Lung (tissue), 12 donors: ENCODE data around the gene TP63. TPM values are rescaled to one million over a fixed set of nuclear protein-coding genes. Genes with fewer than 3 reads are reported as not detected.
A peak's percentile ranks its signal among the peaks of the same experiment; 100 is the strongest.

Source experiments
- ATAC-seq: fragments of 200-7000 bp; cut with Tn5 transposase; one replicate; pipeline ENCODE4 v1.9.1; 2020; ENCODE audit warnings: moderate number of reproducible peaks; ENCODE audit not compliant: insufficient read depth, low FRiP score
- DNase-seq, 3 donors: peaks; one replicate each; pipeline ENCODE4 v3.0.0-alpha.2; 2013 to 2017
- H3K27ac ChIP-seq, 2 donors: one replicate each; pipeline ENCODE4 v1.5.1; 2013; ENCODE audit warnings: mild to moderate bottlenecking in 2 of 2, moderate library complexity in 2 of 2, control low read depth in 1 of 2, inconsistent platforms in 1 of 2, low read depth in 1 of 2, low read length in 1 of 2
- H3K27me3 ChIP-seq, 3 donors: one replicate each; pipeline ENCODE4 v1.5.1; 2013; ENCODE audit warnings: low read length in 2 of 3; ENCODE audit not compliant: control insufficient read depth in 3 of 3, insufficient read depth in 3 of 3
- H3K36me3 ChIP-seq, 4 donors: one replicate each; pipeline ENCODE4 v1.5.1; 2013; ENCODE audit warnings: low read length in 4 of 4, mild to moderate bottlenecking in 1 of 4, moderate library complexity in 1 of 4; ENCODE audit not compliant: control insufficient read depth in 4 of 4, insufficient read depth in 4 of 4
- H3K4me1 ChIP-seq, 5 donors: one replicate each; pipeline ENCODE4 v1.5.1; 2013; ENCODE audit warnings: low read length in 5 of 5, mild to moderate bottlenecking in 2 of 5, moderate library complexity in 1 of 5; ENCODE audit not compliant: control insufficient read depth in 5 of 5, insufficient read depth in 5 of 5
- H3K4me3 ChIP-seq: one replicate; pipeline ENCODE4 v1.5.1; 2013; ENCODE audit warnings: mild to moderate bottlenecking, control low read depth, moderate library complexity
- H3K9ac ChIP-seq, 2 donors: one replicate each; pipeline ENCODE4 v1.5.1; 2013; ENCODE audit warnings: low read length in 2 of 2, control low read depth in 1 of 2; ENCODE audit not compliant: insufficient read depth in 1 of 2
- H3K9me3 ChIP-seq, 4 donors: one replicate each; pipeline ENCODE4 v1.5.1; 2013; ENCODE audit warnings: low read length in 3 of 4, mild to moderate bottlenecking in 1 of 4, moderate library complexity in 1 of 4; ENCODE audit not compliant: control insufficient read depth in 4 of 4, insufficient read depth in 3 of 4
- WGBS, 2 donors: extraction: QIAGEN DNeasy Blood & Tissue Kit; methylation state at CpG; one replicate each; pipeline ENCODE4 v1.1.7; 2013; 5-methylcytosine and 5-hydroxymethylcytosine counted together
- polyA plus RNA-seq, 2 donors: library from polyadenylated mRNA; stranded (reverse); fragments of 200-250 nt; gene quantifications; one replicate each; pipeline ENCODE4 v1.2.1, GENCODE V29; 2013
- total RNA-seq, 2 donors: library from RNA; depleted of rRNA in 1 of 2; stranded (reverse); fragments of >200 nt in 1 of 2; gene quantifications; one replicate each; pipeline ENCODE4 v1.2.1, GENCODE V29; 2014 to 2021
- TF ChIP-seq, protein P1 (sequence below): IDR thresholded peaks from 2 replicates; pipeline ENCODE4 v1.5.1; 2012; ENCODE audit warnings: mild to moderate bottlenecking; ENCODE audit errors: control extremely low read depth, extremely low read depth
- donor health status: control.
- donor health status: control.
- donor health status: Bipolar disorder and iron deficiency.
- donor health status: healthy.
- donor health status: DM: yes; HTN: yes; CAD: no.

The TP63 gene
- total and polyA plus RNA-seq, 4 donors = 1.1 to 12.3 (median 2.7) TPM

DNA sequence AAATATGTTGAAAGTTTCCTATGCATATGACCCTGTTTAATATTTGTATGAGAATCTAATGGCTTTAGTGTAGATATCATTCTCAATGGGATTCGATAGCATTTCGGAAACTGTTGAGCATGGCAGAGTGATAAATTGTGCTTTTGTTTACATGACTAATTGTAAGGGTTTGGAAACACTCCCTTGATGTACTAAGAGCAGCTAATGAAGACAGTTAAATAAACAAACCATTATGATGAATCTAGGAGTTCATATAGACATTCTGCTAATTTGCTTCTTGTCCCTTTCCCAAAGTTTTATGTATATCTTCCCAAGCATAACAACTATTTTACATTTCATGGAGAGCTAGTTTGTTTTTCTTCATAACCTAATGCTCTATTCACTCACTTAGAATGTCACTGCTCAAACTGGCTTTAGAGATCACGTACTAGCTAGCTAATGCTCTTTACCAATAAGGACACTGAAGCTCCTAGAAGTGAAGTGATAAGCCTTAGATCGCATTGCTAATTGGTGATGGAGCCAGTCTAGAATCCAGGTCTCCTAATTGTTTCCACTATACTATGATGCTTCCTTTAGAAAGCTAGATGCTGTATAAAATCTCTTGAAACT is 140.8 kb downstream of the TP63 start:
- ATAC-seq (no peak), DNase-seq (no peak)
- Histone ChIP-seq H3K4me3 (no peak overlapping the region), H3K27ac (no peak overlapping the region), H3K9me3 (no peaks in the 10 kb centered on the region), H3K4me1 (peaks cover 0 to 7% (median 0%) of the 10 kb centered on the region in 5 donors), H3K36me3 (no peaks in the 10 kb centered on the region), H3K9ac (no peak overlapping the region), H3K27me3 (no peaks in the 10 kb centered on the region)
- WGBS, 2 donors = 72 to 85% methylated on average over 4 of the region's 4 CpGs
- TF ChIP-seq, protein P1, sequence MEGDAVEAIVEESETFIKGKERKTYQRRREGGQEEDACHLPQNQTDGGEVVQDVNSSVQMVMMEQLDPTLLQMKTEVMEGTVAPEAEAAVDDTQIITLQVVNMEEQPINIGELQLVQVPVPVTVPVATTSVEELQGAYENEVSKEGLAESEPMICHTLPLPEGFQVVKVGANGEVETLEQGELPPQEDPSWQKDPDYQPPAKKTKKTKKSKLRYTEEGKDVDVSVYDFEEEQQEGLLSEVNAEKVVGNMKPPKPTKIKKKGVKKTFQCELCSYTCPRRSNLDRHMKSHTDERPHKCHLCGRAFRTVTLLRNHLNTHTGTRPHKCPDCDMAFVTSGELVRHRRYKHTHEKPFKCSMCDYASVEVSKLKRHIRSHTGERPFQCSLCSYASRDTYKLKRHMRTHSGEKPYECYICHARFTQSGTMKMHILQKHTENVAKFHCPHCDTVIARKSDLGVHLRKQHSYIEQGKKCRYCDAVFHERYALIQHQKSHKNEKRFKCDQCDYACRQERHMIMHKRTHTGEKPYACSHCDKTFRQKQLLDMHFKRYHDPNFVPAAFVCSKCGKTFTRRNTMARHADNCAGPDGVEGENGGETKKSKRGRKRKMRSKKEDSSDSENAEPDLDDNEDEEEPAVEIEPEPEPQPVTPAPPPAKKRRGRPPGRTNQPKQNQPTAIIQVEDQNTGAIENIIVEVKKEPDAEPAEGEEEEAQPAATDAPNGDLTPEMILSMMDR = no peak

DNA sequence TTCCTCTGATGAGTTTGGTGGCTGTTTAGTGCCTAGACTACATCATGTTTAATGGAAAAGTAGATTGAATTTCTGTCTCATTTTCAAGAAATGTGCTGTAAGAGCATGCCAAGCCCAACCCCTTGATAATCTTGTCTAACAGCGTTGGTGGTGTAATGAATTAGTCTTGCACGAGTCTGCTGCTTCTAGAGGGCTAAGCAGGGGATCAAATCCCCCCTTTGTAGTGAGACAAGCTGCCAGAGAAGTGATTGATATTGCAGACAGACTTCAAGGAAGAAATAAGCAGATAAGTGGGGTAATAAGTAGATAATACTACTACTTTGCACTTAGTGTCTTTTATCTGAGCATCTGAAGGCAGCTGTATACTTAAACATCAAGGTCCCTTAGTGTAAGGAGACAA is 141.4 kb downstream of the TP63 start:
- TF ChIP-seq, protein P1 = no peak
- ATAC-seq (no peak), DNase-seq (peak in 1 of 3 donors; percentile 37)
- no peaks in the 10 kb centered on the region for H3K9me3 ChIP-seq
- no peaks in the 10 kb centered on the region for H3K27me3 ChIP-seq
- 39 to 63% methylated on average over 2 of the region's 2 CpGs for WGBS, 2 donors
- no peak overlapping the region for H3K9ac ChIP-seq
- H3K27ac ChIP-seq = no peak overlapping the region
- H3K4me3 ChIP-seq = no peak overlapping the region
- H3K36me3 ChIP-seq = no peaks in the 10 kb centered on the region
- H3K4me1 ChIP-seq = peaks cover 0 to 7% (median 0%) of the 10 kb centered on the region in 5 donors

DNA sequence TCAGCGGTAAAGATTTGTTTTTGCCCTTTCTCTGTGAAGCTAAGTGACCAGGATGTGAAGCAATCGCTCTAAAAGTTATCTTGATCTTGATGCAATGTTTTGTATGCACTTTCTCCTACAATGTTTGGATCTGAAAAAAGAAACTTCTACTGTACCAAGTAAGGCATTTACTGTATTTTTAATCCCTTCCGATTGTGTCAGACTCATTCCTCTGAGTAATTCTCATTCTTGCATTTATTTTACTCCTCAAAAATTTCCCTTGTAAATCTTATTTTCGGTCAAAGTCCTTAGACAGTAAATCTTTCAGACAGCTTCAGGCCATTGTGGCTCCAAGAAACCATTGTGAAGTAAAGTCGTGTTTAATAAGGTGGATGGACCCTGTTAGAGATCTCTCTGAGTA is 141.9 kb downstream of the TP63 start:
- no peak overlapping the region for H3K4me3 ChIP-seq
- H3K27me3 ChIP-seq = no peaks in the 10 kb centered on the region
- TF ChIP-seq, protein P1 = no peak
- H3K9me3 ChIP-seq = no peaks in the 10 kb centered on the region
- ATAC-seq (no peak), DNase-seq (peak in 1 of 3 donors; percentile 30)
- H3K4me1 ChIP-seq = peaks cover 0 to 7% (median 0%) of the 10 kb centered on the region in 5 donors
- no peak overlapping the region for H3K9ac ChIP-seq
- no peak overlapping the region for H3K27ac ChIP-seq
- WGBS, 2 donors = 50 to 77% methylated on average over 5 of the region's 5 CpGs
- H3K36me3 ChIP-seq = no peaks in the 10 kb centered on the region
